ENCODE measurements around the gene HTRA3.

HTRA3 gene

GRCh38 chr4:8270418-8270771 lies 841 bp downstream of the HTRA3 start:
- DNase-seq, result no peak

DNA sequence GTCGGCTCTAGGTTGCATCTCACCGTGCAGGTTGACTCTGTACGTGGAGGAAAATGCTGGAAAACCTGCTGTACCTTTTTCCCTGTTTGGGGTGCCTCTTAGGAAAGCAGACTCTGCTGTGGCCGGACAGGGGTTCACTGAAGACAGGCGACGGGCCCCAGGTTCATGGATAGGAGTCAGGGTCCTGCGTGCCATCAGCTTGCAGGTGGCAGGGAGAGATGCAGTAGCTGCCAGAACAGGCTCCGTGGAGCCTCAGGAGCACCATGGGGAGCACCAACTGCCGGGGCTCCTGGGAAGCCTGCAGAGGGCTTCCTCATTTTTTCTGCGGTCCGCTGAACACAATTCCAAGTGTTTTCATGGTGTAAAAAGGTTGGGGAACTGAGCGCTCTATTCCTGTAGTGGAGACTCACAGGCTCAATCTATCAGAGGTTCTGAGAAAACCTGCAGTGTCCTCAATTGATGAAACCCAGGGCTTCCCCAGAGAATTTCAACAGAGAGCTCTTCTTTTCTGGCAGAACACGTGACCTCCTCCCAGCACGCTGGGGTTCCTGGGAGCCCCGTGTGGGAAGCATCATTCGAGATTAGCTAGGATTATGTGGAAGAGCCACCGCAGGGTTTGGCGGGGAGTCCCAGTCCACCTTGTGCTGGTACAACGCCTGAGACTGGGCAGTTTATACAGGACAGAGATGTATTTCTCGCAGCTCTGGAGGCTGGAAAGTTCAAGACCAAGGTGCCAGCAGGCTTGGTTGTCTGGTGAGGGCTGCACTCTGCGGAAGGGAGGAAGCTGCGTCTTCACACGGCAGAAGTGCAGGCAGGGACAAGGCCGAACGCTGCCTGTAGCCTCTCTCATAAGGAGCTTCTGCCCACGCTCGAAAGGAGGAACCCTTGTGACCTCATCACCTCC lies 1.6 kb downstream of the HTRA3 start:
- DNase-seq, result no peak

- DNase-seq, result no peak
Observed at GRCh38 chr4:8271821-8272220, 2.3 kb downstream of the HTRA3 start.

DNA sequence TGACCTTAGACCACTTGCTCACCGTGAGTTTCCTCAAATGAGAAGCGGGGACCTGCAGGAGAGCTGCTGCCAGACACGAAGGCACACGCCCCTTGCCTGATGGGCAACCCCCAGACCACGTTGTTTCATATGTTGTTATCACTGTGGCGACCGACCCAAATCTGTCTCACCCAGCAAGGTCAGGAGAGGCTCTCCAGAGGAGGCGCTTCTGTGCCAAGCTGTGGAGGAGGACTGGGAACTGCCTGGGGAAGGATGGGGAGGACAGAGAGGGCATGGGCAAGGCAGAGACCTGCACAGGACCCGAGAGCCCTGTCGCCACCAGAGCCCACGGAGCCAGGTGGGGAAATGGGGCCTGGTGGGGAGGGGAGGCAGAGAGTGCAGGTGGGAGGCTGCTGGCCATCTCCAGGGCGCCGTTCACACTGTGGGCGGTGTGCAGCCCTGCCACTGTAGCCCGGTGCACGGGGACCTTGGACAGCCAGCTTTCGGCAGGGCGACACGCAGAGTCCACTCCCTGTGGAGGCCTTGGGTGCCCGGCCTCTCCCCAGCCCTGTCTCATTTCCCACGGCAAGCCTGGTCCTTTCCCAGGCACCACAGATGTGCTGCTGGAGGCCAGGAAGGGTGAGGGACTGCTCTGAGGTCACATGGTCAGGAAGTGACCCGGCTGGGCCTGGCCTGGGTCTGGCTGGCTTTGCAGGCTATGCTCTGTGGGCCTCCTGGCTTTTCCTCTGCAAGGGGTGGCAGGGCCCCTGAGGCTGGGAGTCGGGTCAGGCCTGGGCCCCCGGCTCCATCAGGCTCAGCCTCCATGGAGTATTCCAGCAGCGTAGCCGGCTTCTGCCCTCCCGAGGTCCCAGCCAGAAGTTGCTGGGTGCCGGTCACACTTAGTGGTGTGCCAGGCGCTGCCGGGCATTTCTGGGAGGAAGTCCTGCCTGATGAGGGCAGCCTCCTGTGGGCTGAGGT lies 3.2 kb downstream of the HTRA3 start:
- DNase-seq, result no peak

- no peak for DNase-seq
Observed at GRCh38 chr4:8273450-8273849, 3.9 kb downstream of the HTRA3 start.

- DNase-seq, result no peak
Observed at GRCh38 chr4:8274066-8274652, 4.6 kb downstream of the HTRA3 start.

DNA sequence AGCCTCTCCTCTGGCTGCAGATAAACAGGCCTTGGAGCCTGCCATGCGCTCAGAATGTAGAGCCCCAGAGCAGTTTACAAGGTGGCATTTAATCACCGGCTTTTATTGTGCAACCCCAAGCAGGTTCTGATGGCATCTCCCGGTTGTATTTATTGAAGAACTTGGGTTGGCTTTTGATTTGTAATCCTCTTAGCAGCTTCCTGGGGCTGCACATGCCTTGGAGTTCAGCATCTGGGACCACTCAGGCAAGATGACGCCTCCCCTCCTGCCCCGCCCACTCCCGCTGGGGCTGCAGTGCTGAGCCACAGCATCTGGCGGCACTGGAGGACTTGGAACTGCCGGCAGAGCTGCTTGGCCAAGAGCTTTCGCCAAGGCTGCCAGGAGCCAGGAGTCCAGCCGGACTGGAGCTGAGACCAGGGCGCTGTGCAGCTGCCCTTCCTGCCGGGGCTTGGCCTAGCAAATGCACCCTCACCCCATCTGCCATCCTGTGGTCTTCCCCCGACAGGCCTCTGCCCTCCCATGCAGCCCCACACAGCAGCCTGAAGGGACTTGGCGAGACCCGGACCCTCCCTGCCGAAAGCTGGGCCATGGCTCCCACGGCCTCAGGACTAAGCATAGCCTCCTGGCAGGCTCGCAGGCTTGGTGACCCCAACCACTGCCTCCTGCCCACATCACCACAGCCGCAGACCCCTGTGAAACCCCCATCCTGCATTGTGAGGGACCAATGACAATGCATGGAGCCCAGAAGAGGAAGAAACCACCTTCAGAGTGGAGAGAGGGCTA lies 5.4 kb downstream of the HTRA3 start:
- no peak for DNase-seq

DNA sequence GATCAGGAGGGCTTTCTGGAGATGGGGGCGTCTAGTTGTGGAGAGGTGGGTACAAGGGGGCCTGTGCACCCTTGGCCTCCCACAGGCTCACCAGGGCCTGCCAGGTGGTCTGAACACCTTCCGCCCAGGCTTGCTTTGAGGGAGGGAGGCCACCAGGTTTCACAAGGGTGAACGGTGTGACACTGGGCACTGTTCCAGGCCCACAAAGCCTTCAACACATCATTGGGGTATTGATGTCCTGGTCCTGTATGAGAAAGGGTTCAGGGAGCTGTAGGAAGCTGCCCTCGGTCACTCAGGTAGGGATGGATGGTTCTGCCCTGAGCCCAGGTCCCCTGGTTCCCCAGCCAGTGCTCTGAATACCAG lies 6.0 kb downstream of the HTRA3 start:
- DNase-seq, result no peak

- no peak for DNase-seq
Observed at GRCh38 chr4:8276358-8277240, 7.0 kb downstream of the HTRA3 start.

- DNase-seq, result no peak
Observed at GRCh38 chr4:8277356-8278008, 7.9 kb downstream of the HTRA3 start.

DNA sequence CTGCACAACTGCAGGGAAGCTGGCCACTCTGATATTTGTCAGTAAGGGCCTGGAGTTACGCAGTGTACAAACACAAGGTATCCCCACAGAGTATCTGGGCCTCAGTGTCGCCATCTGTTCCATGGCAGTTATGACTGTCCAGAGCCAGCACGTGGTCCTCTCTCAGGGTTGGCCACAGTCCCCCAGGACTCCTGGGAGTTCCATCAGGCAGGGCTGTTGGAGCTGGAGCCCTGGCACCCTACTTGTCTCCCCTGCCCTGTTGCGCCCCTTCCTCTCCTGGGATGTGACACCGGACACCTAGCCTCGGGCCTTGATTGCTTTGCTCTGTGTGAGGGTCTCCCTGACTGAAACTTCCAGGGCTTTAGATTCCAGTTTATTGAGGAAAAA lies 8.4 kb downstream of the HTRA3 start:
- no peak for DNase-seq

- DNase-seq, result no peak
Observed at GRCh38 chr4:8278421-8279287, 9.1 kb downstream of the HTRA3 start.

DNA sequence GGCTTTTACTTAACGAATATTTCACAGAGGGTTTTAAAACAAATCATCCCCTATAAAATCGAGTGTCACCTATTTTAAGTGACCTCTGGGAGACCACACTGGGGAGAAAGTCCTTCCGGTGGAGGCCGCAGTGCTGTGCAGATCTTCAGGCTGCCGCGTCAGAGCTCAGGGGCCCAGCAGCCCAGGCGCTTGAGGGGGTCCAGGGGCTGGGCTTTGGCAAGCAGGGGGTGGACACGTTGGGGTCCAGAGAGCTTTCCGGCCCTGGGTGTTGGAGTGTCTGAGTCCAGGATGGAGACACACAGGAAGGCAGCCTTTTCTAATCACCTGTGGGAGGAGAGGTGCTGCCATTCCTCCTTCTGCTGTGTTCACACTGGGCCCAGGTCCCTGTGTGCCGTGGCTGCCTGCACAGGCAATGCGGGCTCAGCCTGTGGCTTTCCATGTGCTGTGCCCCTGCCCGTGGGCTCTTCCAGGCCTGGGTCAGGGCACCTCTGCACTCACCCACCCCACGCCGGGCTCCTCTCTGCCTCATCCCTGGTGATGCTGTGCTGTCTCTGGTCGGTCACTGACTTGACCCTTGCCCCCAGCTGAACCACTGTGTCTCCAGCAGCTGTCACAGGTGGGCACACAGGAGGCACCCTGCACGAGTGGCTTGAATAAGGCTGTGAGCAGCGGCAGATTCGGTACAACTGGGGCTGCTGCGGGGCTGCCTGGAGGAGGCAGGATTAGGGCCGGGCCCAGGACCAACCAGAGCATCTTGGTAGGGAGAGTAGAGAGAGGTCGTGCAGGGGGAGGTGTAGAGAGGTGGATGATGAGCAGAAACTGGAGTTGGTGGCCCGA lies 10.0 kb downstream of the HTRA3 start:
- DNase-seq, result no peak

- DNase-seq, result no peak
Observed at GRCh38 chr4:8280158-8280875, 10.8 kb downstream of the HTRA3 start.

DNA sequence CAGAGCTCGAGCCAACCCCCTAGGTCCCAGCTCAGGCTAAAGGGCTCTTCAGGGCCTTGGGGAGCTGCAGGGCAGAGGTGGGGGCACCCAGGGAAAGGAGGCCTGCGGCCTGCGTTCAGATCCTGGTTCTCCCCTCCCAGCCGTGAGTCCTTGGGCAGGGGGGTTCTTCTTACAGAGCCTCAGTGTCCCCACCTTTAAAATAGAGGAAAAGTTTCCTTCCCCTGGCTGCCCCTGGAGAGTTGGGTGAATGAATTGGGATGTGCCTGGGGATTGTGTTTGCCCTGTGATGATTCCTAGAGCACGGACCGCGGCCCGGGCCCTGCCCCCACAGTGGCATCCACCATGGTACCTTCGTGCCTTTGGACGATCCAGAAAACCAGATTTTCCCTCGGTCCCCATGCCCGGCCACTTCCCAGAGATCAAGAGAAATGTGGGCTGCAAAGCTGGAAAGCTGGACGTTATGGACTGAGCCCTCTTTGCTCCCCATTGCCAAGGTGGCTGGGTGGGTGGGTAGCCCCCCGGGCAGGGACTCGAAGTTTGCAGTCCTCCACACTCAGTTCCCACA lies 11.4 kb downstream of the HTRA3 start:
- no peak for DNase-seq

DNA sequence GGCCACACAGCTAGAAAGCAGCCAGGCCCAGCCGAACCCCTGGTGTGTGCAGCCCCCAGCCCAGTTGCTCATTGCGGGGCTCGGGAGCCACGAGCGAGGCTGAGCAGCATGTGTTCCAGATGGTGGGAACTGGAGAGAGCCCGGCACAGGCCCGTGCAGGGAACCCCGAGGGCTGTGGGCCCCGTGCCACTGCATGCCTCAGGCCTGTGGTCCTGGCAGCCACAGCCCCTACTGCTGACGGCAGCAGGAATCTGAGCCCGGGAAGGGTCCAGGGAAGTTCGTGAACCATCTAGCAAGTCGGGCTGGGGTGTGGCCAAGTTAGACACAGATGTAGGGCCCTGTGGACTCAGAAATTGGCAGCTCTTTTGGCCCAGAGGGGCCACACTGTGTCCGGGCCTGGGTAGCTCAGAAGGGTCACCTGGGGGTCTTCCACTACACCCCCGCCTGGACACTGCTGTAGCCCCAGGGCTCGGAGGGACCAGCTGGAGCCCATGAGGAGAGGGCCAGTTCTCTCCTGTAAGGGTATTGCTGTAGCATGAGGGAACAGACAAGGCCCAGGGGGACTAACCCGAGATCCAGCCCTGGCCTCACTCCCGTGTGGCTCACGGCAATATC lies 12.1 kb downstream of the HTRA3 start:
- DNase-seq, result no peak

DNA sequence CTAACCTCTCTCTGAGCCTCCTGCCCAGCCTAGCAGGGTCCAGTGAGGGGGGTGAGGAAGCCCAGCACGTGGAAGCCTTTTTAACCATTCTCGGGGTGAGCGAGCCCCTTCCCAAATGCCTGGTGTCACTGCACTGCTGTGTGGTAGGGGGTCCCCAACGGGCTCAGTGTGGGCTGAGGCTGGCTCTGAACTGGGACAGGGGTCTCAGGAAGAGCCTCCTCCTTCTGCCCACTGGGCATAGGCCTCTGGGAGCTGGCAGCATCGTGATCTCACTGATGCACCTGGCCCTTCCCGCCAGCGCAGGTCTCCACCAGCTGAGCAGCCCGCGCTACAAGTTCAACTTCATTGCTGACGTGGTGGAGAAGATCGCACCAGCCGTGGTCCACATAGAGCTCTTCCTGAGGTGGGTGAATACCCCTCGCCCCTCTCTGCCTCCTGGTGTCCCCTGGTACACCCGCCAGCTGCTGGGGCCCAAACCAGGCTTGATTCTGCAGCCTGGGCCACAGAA lies 12.6 kb downstream of the HTRA3 start:
- no peak for DNase-seq
